HUES48 (cell line): ENCODE measurements around the gene CHCHD1.
"Not testable (repeated sequence)": the region's sequence is repeated elsewhere in the genome, so short reads cannot be mapped to it uniquely, and the experiment has no call there.

Experiments
- H3K27ac ChIP-seq: one replicate; pipeline ENCODE4 v1.7.0; 2013; ENCODE audit warnings: low read depth, low read length, inconsistent platforms
- H3K27me3 ChIP-seq: 2 replicates; pipeline ENCODE4 v1.6.1; 2013; ENCODE audit warnings: mild to moderate bottlenecking, low read length; ENCODE audit not compliant: control insufficient read depth, insufficient read depth
- H3K36me3 ChIP-seq: 2 replicates; pipeline ENCODE4 v1.6.1; 2013; ENCODE audit warnings: low read length; ENCODE audit not compliant: control insufficient read depth, insufficient read depth
- H3K4me1 ChIP-seq: 2 replicates; pipeline ENCODE4 v1.6.1; 2013; ENCODE audit warnings: mild to moderate bottlenecking, low read length; ENCODE audit not compliant: control insufficient read depth, insufficient read depth
- H3K4me3 ChIP-seq: 2 replicates; pipeline ENCODE4 v1.5.1; 2013; ENCODE audit warnings: mild to moderate bottlenecking, low read depth, low read length
- H3K9ac ChIP-seq: 2 replicates; pipeline ENCODE4 v1.6.1; 2013; ENCODE audit warnings: mild to moderate bottlenecking, low read depth, low read length, moderate library complexity
- H3K9me3 ChIP-seq: 2 replicates; pipeline ENCODE4 v1.6.1; 2013; ENCODE audit warnings: low read length; ENCODE audit not compliant: control insufficient read depth, insufficient read depth

Gene CHCHD1

GRCh38 chr10:73782749-73783085, 869 bp downstream of the CHCHD1 start:
- H3K4me1 ChIP-seq = peaks cover 18% of the 10 kb centered on the region
- H3K36me3 ChIP-seq = peaks cover 21% of the 10 kb centered on the region
- H3K4me3 ChIP-seq = peak overlapping the region; percentile 98
- H3K9me3 ChIP-seq = no peaks in the 10 kb centered on the region
- peak overlapping the region; percentile 84 for H3K9ac ChIP-seq
- H3K27me3 ChIP-seq = no peaks in the 10 kb centered on the region
- H3K27ac ChIP-seq = no peak overlapping the region

GRCh38 chr10:73785211-73785720, 3.4 kb downstream of the CHCHD1 start, which contains the start of gene ZSWIM8:
TSS of gene ZSWIM8 (plus strand) at chr10:73785606. CDS start at chr10:73785879, 273 bp downstream.
- Histone ChIP-seq H3K9ac (peak within 1 kb of the TSS; percentile 44; the same call in 1 of the 2 replicates), H3K27ac (peak within 1 kb of the TSS; percentile 61), H3K36me3 (peaks cover 14% of the 10 kb centered on the region), H3K9me3 (no peaks in the 10 kb centered on the region), H3K27me3 (no peaks in the 10 kb centered on the region), H3K4me1 (peaks cover 18% of the 10 kb centered on the region), H3K4me3 (peak within 1 kb of the TSS; percentile 85)

- Histone ChIP-seq H3K9ac (0 out of 2 replicates have a peak overlapping the region, but pooled peaks have one; percentile 44), H3K27ac (peak overlapping the region; percentile 9)
Observed at GRCh38 chr10:73785721-73786511, 4.1 kb downstream of the CHCHD1 start.

GRCh38 chr10:73786512-73786885, 4.7 kb downstream of the CHCHD1 start:
- no peaks in the 10 kb centered on the region for H3K27me3 ChIP-seq
- H3K36me3 ChIP-seq = peaks cover 24% of the 10 kb centered on the region
- H3K9ac ChIP-seq = no peak overlapping the region
- H3K4me1 ChIP-seq = peaks cover 10% of the 10 kb centered on the region
- no peak overlapping the region for H3K27ac ChIP-seq
- H3K9me3 ChIP-seq = no peaks in the 10 kb centered on the region
- H3K4me3 ChIP-seq = peak overlapping the region; percentile 85

More at GRCh38 chr10:73785721-73786511, 4.1 kb downstream of the CHCHD1 start:
- Histone ChIP-seq H3K4me3 (peak overlapping the region; percentile 85), H3K9me3 (no peaks in the 10 kb centered on the region), H3K36me3 (peaks cover 19% of the 10 kb centered on the region), H3K27me3 (no peaks in the 10 kb centered on the region), H3K4me1 (peaks cover 13% of the 10 kb centered on the region)

GRCh38 chr10:73787031-73787800, 5.4 kb downstream of the CHCHD1 start:
- not testable (repeated sequence) for H3K9ac ChIP-seq, H3K27ac ChIP-seq

GRCh38 chr10:73788864-73789658, 7.2 kb downstream of the CHCHD1 start:
- H3K4me3 ChIP-seq = no peak overlapping the region
- peaks cover 4% of the 10 kb centered on the region for H3K4me1 ChIP-seq
- no peak overlapping the region for H3K27ac ChIP-seq
- no peak overlapping the region for H3K9ac ChIP-seq
- H3K36me3 ChIP-seq = peaks cover 47% of the 10 kb centered on the region
- no peaks in the 10 kb centered on the region for H3K27me3 ChIP-seq
- H3K9me3 ChIP-seq = no peaks in the 10 kb centered on the region

More at GRCh38 chr10:73787031-73787800, 5.4 kb downstream of the CHCHD1 start:
- H3K27me3 ChIP-seq, H3K4me1 ChIP-seq, H3K4me3 ChIP-seq, H3K9me3 ChIP-seq: not testable (repeated sequence)
- peaks cover 32% of the 10 kb centered on the region for H3K36me3 ChIP-seq

- Histone ChIP-seq H3K36me3 (peaks cover 53% of the 10 kb centered on the region), H3K27ac (no peak overlapping the region), H3K4me3 (no peak overlapping the region), H3K9ac (no peak overlapping the region), H3K9me3 (no peaks in the 10 kb centered on the region), H3K4me1 (peaks cover 4% of the 10 kb centered on the region), H3K27me3 (no peaks in the 10 kb centered on the region)
Observed at GRCh38 chr10:73789659-73790055, 7.8 kb downstream of the CHCHD1 start.

- peaks cover 61% of the 10 kb centered on the region for H3K36me3 ChIP-seq
- no peak overlapping the region for H3K9ac ChIP-seq
- H3K27ac ChIP-seq = no peak overlapping the region
- H3K9me3 ChIP-seq = no peaks in the 10 kb centered on the region
- H3K27me3 ChIP-seq = no peaks in the 10 kb centered on the region
- no peak overlapping the region for H3K4me3 ChIP-seq
- peaks cover 4% of the 10 kb centered on the region for H3K4me1 ChIP-seq
Observed at GRCh38 chr10:73790886-73791625, 9.2 kb downstream of the CHCHD1 start.

- no peaks in the 10 kb centered on the region for H3K9me3 ChIP-seq
- no peak overlapping the region for H3K9ac ChIP-seq
- peaks cover 68% of the 10 kb centered on the region for H3K36me3 ChIP-seq
Observed at GRCh38 chr10:73791871-73792400, 10.1 kb downstream of the CHCHD1 start.

GRCh38 chr10:73793456-73793855, 11.6 kb downstream of the CHCHD1 start:
- Histone ChIP-seq H3K36me3 (peaks cover 82% of the 10 kb centered on the region), H3K27me3 (no peaks in the 10 kb centered on the region), H3K4me1 (no peaks in the 10 kb centered on the region), H3K9me3 (no peaks in the 10 kb centered on the region), H3K27ac (no peak overlapping the region), H3K9ac (no peak overlapping the region), H3K4me3 (no peak overlapping the region)

More at GRCh38 chr10:73791871-73792400, 10.1 kb downstream of the CHCHD1 start:
- Histone ChIP-seq H3K27ac (no peak overlapping the region), H3K4me1 (no peaks in the 10 kb centered on the region), H3K4me3 (no peak overlapping the region), H3K27me3 (no peaks in the 10 kb centered on the region)
